IPS-NIHi7 (cell line): Measurements from ENCODE around the gene LTBP3.

Experiments used
- DNase-seq: peaks from one replicate; pipeline ENCODE4 v3.0.0; 2012; ENCODE audit warnings: mixed read lengths; ENCODE audit errors: extremely low spot score

Gene LTBP3

DNA sequence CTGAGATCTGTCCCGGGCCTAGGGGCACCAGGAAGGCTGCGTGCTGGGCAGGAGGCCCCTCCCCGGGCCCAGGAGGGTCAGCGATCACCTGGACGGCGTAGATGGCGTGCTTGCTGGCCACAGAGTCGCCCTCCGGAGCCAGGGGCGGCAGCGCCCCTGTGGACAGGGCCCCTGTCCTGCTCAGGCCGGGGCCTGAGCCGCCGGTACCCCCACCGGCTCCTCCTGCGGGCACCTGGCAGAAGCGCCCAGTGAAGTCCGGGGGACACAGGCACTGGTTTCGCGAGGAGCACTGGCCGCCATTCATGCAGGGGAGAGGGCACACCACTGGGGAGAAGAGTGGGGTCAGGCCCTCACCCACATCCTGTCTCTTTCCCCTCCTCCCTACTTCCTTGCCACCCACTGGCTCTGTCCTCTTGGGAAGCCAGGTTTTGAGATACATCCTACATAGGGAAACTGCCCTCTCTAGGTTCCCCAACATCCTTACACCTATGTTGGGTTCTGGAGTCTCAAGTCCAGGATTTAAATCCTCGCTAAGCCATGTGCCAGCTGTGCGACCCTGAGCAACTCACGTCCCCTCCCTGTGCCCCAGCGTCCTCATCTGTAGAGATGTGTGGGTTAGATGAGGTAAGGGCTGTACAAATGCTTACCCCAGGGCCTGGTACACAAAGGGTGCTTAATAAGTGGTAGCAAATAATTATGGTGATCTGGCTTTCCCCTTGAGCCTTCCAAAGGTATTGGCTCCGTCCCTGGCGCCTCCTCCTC lies 3.9 kb downstream of the LTBP3 start:
- no peak for DNase-seq

DNA sequence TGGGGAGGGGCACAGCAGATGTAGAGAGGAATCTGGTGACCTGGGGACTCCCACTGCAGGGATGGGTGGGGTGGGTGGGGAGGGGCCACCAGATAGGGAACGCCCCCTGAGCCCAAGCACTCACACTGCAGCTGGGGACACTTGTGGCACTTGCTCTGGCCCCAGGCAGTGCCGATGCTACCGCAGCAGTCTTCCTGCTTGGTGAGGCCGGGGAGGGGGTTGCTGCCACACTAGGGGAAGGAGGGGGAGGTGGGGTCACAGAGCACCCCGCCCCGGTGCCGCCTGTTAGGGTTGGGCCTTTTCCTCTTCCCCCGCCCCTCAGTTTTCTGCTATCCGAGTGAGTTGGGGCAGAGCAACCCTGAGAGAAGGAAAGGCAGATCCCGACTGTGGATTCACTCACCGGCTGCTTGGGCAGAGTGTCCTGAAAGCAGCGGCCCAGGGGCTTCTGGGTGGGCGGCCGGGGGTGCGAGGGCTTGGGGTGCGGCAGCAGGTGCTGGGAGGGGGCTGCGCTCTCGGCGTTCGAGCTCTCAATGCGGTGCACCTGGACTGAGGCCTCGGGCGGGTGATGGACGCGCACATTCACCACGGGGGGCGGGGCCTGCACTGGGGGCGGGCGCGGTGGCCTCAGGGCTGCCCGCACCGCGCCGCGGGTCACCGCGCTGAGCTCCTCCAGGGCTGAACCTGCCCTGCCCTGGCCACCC lies 4.7 kb downstream of the LTBP3 start:
- no peak for DNase-seq

DNA sequence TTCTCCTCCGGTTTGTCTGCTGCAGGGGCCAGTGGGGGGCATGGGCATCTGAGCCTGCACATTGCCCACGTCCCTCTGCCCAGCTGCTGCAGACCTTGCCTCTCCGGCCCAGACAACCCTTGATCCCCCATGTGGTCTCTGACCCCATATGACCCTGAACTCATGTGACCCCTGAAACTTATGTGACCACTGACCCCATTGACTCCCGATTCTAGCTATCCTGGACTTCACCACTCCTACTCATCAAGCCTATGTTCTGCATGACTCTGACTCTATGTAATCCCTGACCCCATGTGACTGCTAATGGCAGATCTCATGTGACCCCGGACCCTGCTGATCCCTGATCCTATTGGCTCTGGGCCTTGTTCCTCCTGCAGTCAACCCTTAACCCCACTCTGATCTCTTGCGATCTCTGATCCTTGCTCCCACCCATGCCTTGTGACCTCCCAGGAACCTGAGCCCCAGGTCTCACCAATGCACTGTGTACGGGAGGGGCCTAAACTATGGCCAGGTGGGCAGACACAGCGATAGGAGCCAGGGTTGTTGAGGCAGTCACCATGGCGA lies 5.7 kb downstream of the LTBP3 start:
- DNase-seq: no peak

DNA sequence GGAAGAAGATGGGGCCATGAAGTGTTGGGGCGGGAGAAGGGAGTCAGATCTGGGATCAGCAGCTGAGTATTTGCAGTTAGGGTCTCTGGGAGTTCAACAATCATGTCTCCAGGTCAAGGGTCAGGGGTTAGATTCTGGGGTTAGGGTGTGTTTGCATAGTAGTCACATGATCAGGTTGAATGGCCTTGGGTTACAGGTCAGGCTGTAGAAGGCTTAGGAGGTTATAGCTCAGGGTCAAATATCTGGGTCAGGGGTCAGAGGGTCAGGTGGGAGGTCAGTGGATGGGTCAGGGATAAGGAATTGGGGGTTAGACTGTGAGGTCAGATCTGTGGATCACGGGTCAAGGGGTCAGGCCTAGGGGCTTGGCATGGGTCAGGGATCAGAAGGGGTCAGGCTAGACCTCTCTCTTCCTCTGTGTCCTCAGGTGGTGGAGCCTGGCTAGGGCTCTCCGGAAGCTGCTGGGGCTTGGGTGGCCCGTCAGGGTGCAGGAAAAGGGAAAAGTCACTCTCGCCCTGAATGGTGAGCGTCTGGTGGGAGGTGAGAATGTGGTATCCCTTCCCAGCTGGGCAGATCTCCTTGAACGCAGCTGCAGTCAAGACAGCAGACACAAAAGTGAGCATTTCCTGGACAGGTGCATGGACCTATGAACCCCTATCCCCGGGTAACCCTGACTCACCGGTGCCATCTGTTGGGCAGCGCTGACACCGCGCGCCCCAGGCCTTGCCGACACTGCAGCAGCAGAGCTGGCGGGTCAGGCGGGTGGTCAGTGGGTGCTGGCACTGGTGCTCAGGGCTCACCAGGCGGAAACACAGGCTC lies 6.4 kb downstream of the LTBP3 start:
- DNase-seq: no peak

DNA sequence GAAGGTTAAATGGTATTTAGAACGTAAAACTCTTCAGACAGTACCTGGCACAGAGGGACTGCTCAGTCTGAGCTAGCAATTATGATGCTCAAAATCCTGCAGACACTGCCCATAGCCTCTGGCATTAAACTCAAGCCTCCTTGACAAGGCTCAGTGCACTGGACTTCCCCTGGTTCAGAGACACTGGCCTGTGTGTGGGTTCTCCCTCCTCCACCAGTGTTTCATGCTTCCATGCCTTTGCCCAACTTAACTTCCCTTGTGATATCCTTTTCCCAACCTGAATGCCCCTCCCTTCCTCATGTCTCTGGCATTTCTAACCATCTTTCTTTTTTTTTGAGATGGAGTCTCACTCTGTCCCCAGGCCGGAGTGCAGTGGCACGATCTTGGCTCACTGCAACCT lies 9.1 kb downstream of the LTBP3 start:
- DNase-seq: no peak

DNA sequence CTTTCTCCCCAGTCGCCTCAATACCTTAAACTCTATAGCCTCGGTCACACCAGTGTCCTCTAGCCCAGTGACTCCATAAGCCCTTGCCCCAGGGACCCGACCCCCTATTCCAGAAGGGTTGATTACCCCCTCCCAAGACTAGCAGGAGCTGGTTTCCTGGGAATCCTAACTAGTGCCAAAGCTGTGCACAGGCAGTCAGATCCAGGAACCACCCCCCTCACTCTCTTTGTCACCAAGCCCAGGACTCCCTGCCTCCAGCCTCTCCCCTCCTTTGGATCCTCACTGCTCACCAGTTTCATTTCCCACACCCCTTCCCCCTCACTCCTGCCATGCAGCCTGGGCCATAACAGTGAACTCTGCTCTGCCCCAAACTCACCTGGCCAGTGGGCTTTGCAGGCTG lies 9.8 kb downstream of the LTBP3 start:
- no peak for DNase-seq

DNA sequence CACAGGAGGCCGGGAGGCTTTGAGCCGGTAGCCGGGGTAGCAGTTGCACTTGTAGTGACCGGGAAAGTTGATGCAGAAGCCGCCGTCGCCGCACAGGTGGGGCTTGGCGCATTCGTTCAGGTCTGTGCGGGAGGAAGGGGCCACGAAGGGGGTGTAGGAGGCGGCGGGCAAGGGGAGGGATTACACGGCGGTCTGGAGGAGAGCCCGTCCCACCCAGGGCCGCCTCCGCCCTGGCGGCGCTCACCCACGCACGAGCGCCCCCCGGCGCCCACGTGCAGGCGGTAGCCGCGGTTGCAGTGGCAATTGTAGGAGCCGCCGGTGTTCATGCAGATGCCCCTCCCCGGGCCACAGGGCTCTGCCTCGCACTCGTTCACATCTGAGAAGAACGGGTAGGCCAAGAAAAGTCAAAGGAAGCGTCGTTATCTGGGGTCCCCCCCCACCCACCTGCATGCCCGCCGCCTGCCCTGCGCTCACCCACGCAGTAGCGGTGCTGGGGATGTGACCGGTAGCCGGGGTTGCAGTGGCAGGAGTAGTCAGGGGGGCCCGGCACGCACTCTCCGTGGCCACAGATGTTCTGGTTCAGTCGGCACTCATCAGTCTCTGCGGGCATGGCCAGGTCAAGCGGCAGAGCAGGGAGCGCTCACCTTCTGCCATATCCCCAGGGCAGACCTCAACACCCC lies 10.6 kb downstream of the LTBP3 start:
- no peak for DNase-seq

DNA sequence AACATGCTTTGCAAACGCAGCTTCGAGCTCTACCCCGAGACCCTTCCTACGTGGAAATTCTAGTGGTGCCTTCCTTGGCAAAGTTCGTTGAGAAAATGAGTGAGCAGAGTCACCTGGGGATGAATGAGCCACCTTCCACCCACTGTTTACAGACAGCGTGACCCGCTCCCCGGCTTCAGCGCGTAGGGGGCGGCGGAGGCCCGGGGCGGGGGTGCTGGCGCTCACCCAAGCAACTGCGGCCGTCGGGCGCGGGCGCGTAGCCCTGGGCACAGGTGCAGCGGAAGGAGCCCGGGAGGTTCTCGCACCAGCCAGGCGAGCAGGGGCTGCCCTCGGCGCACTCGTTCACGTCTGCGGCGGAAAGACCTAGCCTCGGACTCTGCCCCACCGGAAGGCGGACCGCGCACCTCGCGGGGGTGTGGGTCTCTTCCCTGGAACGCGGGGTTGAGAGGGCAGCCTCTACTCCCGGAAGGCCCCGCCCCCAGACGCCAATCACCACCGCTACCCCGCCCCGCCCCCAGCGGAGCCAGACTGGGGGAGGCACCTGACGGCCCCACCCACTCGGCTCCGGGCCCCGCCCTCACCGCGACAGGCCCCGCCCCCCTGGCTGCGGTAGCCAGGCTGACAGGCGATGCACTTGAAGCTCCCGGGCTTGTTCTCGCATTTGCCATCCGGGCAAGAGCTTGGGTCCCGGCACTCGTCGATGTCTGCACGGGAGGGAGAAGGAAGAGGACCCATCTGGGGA lies 11.8 kb downstream of the LTBP3 start:
- DNase-seq: peak; percentile 96

DNA sequence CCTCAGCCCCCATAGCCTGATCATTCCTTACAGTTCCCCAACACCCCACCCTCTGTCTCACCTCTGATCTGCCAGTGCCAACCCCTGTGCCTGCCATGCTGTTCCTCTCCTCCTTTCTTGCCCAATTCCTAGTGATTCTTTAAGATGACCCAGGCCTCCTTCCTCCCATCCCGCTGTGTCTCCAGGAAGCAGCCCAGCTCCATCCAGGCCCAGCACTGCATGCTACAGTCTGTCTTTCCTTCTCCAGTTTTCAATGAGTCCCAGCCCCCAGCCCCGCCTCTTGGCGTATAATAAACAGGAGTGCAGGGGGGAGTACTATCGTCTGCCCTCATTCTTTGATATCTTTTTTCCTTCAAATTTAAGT lies 12.3 kb downstream of the LTBP3 start:
- no peak for DNase-seq

DNA sequence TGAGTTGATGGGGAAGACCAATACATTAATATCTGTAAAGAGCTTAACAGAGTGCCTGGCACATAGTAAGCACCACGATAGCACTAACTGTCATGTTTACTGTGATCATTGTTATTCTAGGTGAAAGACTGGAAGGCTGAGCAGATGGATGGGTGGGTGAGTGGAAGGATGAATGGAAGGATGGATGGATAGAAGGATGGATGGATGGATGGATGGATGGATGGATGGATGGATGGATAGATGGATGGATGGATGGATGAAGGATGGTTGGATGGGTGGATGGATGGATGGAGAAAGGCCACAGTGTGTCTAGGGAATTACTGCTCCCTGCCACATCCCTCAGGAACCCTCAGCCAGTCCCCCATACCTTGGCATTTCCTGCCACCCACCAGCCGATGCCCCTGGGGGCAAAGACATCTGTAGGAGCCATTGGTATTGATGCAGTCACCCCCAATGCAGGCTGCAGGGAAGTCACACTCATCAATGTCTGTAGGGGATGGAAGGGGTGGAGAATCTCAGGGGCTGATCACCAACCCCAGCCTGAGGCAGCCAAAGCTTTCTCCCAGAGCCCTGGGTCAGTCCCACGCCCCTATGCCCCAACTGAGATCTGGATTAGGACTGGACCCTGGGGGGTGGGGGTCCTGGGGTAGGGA lies 15.3 kb downstream of the LTBP3 start:
- no peak for DNase-seq

DNA sequence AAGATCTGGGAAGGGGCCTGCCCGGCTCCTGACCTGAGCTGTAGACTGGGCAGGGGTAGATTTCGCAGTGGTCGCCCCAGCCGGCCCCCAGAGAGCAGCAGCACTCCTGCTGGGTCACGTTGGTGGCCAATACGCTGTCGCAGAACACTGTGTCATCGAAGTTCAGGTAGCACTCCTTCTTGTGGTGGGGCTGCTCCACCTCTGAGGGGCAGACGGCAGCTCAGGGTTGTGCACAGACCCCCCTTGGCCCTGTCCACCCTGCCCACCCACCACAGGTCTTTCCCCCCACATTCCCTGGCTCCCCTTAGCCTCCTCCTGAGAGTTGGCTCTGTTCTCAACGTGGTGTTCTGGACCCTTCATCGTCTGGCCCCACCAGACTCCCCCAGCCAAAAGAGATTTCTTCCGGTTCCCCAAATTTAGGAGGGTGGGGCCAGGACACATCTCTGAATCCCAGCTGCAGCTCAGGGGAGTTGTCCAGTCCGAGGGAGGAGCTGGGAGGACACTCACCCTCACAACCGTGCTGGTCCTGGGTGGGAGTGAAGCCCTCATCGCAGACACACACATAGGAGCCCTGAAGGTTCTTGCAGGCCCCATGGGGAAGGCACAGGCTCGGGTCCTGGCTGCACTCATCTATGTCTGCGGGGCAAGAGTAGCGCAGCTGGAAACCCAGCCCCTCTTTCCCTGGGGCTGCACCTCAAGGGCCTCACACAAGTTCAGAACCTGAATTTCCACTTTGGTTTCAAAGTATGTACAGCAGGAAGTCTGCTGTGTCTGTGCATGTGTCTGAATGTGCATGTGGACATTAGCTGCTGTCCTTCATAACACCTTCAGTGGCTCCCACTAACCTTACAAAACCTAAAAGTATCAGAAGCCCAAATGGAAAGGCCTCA lies 16.8 kb downstream of the LTBP3 start:
- DNase-seq: no peak

DNA sequence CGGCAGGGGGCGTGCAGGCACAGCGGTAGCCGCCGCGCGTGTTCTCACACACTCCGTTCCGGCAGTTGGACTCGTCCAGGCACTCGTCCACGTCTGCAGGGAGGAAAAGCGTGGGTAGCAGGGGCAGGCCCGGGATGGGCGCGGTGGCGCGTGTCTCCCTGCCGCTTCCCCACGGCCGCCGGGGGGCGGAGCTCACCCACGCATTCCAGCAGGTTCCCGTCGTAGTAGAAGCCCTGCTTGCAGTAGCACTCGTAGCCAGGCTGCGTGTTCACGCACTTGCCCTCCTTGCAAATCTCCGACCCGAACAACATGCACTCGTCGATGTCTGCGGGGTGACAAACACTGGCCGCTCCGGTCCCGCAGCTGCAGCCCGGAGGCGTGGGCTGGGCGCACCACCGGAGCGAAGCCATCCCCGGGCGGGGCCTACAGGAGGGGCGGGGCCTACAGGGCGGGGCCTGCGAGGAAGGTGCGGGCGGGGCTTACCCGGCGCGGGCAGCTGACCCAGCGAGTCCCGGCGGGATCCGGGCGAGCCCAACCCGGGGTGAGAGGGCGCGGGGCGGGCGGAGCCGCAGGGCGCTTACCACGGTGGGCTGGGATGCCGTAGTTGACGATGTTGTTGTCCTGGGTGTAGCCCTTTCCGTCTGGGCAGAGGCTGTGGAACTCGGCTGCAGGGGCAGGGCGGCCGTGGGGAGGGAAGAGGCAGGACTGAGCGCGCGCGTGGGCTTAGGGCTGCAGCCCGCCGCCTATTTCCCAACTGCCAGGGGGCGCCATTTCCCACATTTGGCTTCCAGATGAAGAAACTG lies 17.7 kb downstream of the LTBP3 start:
- DNase-seq: peak; percentile 98

DNA sequence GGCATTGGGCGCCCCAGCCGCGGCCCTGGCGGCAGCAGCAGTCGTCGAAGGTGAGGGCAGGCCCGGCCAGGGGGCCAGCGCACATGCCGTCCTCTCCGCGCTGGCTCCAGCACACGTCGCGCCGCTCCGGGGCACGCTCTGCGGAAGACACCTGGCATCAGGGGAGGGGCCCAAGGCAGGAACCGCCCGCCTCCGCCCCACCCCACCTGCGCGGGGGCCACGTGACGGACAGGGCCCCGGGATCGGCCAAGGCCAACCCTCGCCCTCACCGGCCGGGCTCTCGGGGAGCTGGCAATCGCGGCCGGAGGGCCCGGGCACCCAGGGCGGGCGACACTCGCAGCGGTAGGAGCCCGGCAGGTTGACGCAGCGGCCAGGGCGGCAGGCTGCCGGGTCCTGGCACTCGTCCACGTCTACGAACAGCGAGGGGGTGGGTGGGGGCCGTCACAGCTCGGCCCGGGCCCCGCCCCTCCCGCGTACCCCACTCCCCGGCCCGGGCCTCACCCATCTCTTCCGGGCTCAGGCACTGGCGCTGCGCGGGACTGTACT lies 18.3 kb downstream of the LTBP3 start:
- peak; percentile 75 for DNase-seq

DNA sequence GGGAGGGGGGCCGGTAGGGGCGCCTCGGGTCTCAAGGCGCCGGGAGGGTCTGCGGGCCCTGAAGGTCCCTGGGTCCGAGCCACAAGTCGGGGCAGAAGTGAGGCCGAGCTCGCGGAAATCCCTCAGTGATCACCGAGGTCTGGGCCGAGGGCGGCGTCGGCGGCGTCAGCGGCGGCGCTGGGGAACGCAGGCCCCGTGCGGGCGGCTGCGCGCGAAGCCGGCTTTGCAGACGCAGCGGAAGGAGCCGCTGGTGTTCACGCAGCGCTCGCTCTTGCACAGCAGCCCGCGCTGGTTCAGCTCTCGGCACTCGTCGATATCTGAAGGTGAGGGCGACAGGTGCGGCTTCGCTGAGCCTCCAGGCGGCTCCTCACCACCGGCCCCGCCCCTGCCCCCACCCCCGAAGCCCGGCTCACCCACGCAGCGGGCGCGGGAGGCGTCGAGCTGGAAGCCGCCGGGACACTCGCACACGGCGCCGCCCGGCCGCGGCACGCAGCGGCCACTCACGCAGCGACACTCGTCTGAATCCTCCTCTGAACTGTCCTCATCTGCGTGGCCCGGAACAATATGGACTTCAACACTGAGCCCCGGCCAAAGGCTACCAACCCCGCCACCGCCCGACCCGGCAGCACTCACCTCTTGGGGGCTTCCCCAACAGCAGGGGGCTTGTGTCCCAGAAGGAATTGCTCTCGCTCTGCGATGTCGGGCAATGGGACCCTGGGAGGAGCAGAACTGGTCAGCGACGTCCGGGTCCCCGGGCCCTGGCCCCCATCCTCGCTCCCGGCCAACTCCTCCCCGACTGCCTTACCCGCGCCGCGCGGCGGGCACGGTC lies 19.0 kb downstream of the LTBP3 start:
- DNase-seq: peak; percentile 57

DNA sequence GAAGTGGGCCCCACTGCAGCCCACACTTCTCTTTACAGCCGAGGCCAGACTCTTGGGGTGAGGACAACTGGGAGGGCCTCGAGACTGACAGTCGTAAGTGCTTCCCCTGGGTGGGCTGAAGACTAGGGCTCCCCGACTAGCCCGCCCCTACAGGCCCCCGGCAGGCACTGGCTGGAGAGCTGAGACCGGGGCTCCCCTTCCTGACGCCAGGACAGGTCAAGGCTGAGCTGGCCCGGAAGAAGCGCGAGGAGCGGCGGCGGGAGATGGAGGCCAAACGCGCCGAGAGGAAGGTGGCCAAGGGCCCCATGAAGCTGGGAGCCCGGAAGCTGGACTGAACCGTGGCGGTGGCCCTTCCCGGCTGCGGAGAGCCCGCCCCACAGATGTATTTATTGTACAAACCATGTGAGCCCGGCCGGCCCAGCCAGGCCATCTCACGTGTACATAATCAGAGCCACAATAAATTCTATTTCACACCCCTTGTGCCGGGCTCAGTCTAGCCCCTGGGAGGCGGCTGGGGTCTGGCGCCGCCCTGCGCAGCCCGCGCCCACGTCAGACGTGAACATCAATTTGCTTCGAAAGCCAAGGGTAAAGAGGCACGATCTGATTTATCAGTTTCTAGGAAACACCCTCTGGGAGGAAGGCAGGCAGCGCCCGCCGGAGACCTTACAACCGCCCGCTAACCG lies 19.8 kb downstream of the LTBP3 start:
- no peak for DNase-seq

DNA sequence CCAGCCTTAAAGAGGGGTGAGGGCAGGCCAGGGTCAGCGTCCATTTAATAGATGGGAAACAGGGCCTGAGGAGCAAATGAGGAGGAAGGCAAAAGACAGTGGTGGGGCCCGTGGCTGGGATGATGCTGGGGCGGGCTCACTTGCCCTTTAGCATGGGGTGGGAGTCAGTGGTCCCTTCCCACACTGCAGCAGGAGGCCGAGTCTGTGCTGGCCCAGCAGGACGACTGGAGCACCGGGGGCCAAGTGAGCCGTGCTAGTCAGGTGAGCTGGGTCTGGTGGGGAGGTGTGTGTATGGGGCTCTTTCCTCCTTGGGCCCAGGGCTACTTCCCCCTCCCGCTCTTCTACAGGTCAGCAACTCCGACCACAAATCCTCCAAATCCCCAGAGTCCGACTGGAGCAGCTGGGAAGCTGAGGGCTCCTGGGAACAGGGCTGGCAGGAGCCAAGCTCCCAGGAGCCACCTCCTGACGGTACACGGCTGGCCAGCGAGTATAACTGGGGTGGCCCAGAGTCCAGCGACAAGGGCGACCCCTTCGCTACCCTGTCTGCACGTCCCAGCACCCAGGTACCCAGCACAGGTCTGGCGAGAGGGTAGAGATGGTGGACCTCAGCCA lies 20.4 kb downstream of the LTBP3 start:
- no peak for DNase-seq

DNA sequence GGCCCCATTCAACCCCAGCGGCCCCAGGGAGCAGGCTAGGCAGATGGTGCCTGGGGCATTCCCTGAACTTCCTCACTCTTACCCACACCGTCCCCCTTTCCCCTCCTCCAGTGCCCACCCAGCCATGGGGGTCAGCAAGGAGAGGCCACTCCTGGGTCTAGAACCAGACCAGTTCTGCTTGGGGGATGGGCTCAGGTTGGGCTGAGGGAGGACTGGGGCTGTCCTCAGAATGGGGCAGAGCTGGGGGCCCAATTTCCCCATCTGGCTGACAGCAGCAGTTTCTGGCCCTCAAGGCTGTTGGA lies 20.9 kb downstream of the LTBP3 start:
- DNase-seq: no peak
